Breast epithelium (tissue), 4 donors: Measurements from ENCODE around the gene SSX2IP. TPM values are rescaled to one million over a fixed set of nuclear protein-coding genes. Genes with fewer than 3 reads are reported as not detected.

Experiments used
- DNase-seq, 2 donors: peaks; one replicate each; pipeline ENCODE4 v3.0.0-alpha.2; 2019; ENCODE audit warnings: low spot score in 2 of 2
- H3K27ac ChIP-seq, 2 donors: fragments of 200-600 bp; sonication (generic) in 1 of 2; one replicate each; pipeline ENCODE4 v1.5.1; 2016 to 2019; ENCODE audit warnings: mild to moderate bottlenecking in 1 of 2
- H3K27me3 ChIP-seq, 2 donors: fragments of 200-600 bp; sonication (generic) in 1 of 2; one replicate each; pipeline versions ENCODE4 v1.5.1 to v1.6.0; 2017 to 2019; ENCODE audit warnings: control low read depth in 1 of 2, mild to moderate bottlenecking in 1 of 2
- H3K36me3 ChIP-seq: fragments of 200-600 bp; one replicate; pipeline ENCODE4 v1.5.1; 2019
- H3K4me1 ChIP-seq, 2 donors: fragments of 200-600 bp; sonication (generic); one replicate each; pipeline ENCODE4 v1.5.1; 2016 to 2019; ENCODE audit warnings: control low read depth in 1 of 2
- H3K4me3 ChIP-seq, 3 donors: fragments of 200-600 bp; sonication (generic); 1 replicate in 2 of 3; 2 replicates in 1 of 3; pipeline ENCODE4 v1.5.1; 2016 to 2019; ENCODE audit warnings: mild to moderate bottlenecking in 3 of 3, moderate library complexity in 2 of 3
- H3K9me3 ChIP-seq, 2 donors: fragments of 200-600 bp; sonication (generic) in 1 of 2; one replicate each; pipeline ENCODE4 v1.5.1; 2016 to 2019; ENCODE audit warnings: control low read depth in 1 of 2
- POLR2A ChIP-seq: fragments of 450-650 bp; IDR thresholded peaks from one replicate; pipeline ENCODE4 v1.6.1; 2016; ENCODE audit warnings: antibody characterized with exemption, mild to moderate bottlenecking, moderate library complexity
- POLR2AphosphoS5 ChIP-seq, 3 donors: sonication (generic); formaldehyde crosslinking; IDR thresholded peaks; one replicate each; pipeline ENCODE4 v1.6.1; 2017; ENCODE audit warnings: antibody characterized with exemption in 3 of 3
- intact Hi-C: fragments of 100-400 bp; cut with DNase I; formaldehyde crosslinking; loops from one replicate; pipeline ENCODE4 v1.15.1; 2023; ENCODE audit warnings: low total_unique reads
- total RNA-seq, 3 donors: library from RNA; depleted of rRNA; stranded (reverse); fragments of >200 nt; gene quantifications; one replicate each; pipeline ENCODE4 v1.1.0, GENCODE V29; 2016
- TF ChIP-seq, protein P1 (sequence below), 3 donors: fragments of 450-650 bp; IDR thresholded peaks; one replicate each; pipeline ENCODE4 v1.5.1; 2016 to 2017; ENCODE audit warnings: antibody characterized with exemption in 3 of 3, mild to moderate bottlenecking in 3 of 3, moderate library complexity in 3 of 3

The SSX2IP gene
- total RNA-seq, 3 donors from 2014 or later = 1.1 to 11.0 (median 4.3) TPM

DNA sequence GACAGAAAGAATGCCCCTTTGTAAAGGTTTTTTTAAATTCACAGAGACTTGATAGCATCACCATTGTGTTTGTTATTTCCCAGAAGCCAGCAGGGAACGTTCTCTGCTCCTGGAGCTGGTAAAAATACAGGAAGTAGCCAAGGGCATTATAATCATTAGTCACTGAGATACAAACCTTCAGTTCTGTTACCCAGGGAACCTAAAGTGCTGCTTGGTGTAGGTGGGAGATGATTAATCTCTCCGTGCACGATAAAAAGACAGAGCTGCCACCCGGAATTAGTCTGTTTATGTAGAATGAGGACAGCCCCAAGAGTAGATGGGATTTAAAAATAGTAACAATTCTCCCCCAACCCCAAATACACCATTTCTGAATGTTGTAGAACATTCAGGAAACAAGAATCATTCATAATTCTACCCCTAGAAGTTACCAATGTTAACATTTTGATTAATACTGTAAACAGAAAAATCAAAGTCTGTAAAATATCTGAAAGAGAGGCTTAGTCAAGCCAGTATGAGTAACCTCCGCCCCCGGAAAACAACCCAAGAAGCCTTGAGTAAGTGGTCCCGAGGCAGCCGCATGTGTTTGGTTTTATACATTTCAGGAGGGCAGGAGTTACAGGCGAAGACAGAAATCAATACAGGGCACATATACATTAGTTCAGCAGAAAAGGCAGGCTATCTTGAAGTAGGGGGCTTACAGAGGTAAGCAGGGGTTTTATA, 70.7 kb downstream of the SSX2IP start:
- intact Hi-C loops = no loop called here
- Histone ChIP-seq H3K4me3 (peak overlapping the region in 1 of 3 donors; percentile 6), H3K9me3 (no peaks in the 10 kb centered on the region), H3K27ac (peak overlapping the region in 1 of 2 donors; percentile 44), H3K27me3 (no peaks in the 10 kb centered on the region), H3K36me3 (no peaks in the 10 kb centered on the region), H3K4me1 (no peaks in the 10 kb centered on the region)
- no peak for DNase-seq
- TF ChIP-seq POLR2AphosphoS5 (IDR thresholded peaks at IDR 0.05) (peak in 1 of 3 donors; percentile 12), POLR2A (no peak)

DNA sequence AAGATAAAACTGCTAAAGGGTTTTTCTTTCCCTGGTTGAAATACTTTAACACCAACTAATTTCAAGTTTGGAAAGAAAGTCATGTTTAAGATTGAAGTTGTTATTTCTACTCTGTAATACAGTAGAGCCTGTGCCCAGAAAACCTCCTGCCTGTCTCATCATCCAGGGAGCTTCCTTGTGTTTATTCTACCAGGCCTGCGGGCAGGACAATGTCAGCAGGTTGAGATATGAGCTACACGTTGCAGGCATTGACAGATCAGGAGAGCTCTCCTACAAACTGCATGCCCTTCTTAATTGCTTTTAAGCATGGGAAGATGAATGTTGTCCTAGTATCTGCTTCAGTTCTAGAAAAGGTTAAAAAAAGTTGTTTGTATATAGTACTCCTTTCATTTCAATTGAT, 72.9 kb downstream of the SSX2IP start:
- DNase-seq = no peak
- Histone ChIP-seq H3K27ac (no peak overlapping the region), H3K27me3 (no peaks in the 10 kb centered on the region), H3K36me3 (no peaks in the 10 kb centered on the region), H3K9me3 (peaks cover 5 to 8% of the 10 kb centered on the region in 2 donors), H3K4me1 (no peaks in the 10 kb centered on the region), H3K4me3 (no peak overlapping the region)
- intact Hi-C loops = no loop called here
- TF ChIP-seq POLR2AphosphoS5 (IDR thresholded peaks at IDR 0.05) (no peak), POLR2A (no peak)
- TF ChIP-seq, protein P1, sequence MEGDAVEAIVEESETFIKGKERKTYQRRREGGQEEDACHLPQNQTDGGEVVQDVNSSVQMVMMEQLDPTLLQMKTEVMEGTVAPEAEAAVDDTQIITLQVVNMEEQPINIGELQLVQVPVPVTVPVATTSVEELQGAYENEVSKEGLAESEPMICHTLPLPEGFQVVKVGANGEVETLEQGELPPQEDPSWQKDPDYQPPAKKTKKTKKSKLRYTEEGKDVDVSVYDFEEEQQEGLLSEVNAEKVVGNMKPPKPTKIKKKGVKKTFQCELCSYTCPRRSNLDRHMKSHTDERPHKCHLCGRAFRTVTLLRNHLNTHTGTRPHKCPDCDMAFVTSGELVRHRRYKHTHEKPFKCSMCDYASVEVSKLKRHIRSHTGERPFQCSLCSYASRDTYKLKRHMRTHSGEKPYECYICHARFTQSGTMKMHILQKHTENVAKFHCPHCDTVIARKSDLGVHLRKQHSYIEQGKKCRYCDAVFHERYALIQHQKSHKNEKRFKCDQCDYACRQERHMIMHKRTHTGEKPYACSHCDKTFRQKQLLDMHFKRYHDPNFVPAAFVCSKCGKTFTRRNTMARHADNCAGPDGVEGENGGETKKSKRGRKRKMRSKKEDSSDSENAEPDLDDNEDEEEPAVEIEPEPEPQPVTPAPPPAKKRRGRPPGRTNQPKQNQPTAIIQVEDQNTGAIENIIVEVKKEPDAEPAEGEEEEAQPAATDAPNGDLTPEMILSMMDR (IDR thresholded peaks at IDR 0.05) = no peak

DNA sequence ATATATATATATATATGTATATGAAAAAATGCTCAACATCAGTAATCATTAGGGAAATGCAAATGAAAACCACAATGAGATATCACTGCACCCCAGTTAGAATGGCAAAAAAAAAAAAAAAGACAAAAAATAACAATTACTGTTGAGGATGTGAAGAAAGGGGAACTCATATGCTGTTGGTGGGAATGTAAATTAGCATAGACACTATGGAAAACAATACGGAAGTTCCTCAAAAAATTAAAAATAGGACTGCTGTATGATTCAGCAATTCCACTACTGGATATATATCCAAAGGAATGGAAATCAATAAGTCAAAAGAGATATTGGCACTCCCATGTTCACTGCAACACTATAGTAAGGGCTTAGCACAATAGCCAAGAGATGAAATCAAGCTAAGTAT, 74.5 kb downstream of the SSX2IP start:
- intact Hi-C loops = no loop called here
- no peak overlapping the region for H3K4me3 ChIP-seq
- no peak for DNase-seq
- H3K27ac ChIP-seq = no peak overlapping the region
- H3K27me3 ChIP-seq = no peaks in the 10 kb centered on the region
- H3K9me3 ChIP-seq = peaks cover 5 to 8% of the 10 kb centered on the region in 2 donors
- TF ChIP-seq POLR2A (no peak), POLR2AphosphoS5 (IDR thresholded peaks at IDR 0.05) (no peak)
- TF ChIP-seq, protein P1 (IDR thresholded peaks at IDR 0.05) = no peak
- H3K36me3 ChIP-seq = no peaks in the 10 kb centered on the region
- H3K4me1 ChIP-seq = no peaks in the 10 kb centered on the region

DNA sequence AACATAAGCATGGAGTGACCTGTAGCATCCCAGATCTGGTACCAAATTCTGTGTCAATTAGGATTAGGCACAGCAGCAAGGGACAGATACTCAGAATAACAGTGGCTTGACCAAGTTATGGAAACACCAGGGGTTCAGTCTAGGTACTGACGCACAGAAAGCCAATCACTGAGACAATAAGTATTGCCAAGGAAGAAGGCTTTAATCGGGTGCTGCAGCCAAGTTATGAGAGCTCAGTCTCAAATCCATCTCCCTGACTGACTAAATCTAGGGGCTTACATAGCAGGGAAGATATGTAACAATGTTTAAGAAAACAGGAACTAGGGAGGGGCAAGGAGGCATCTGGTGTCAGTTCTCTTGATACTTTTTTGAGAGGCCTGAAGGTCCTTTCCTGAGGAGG, 76.4 kb downstream of the SSX2IP start:
- DNase-seq = no peak
- Histone ChIP-seq H3K27ac (no peak overlapping the region), H3K4me1 (no peaks in the 10 kb centered on the region), H3K4me3 (no peak overlapping the region), H3K27me3 (no peaks in the 10 kb centered on the region), H3K9me3 (peaks cover 5 to 8% of the 10 kb centered on the region in 2 donors), H3K36me3 (no peaks in the 10 kb centered on the region)
- no peak for TF ChIP-seq POLR2A
- TF ChIP-seq, protein P1 (IDR thresholded peaks at IDR 0.05) = no peak
- TF ChIP-seq POLR2AphosphoS5 (IDR thresholded peaks at IDR 0.05) = no peak
- intact Hi-C loops = no loop called here

DNA sequence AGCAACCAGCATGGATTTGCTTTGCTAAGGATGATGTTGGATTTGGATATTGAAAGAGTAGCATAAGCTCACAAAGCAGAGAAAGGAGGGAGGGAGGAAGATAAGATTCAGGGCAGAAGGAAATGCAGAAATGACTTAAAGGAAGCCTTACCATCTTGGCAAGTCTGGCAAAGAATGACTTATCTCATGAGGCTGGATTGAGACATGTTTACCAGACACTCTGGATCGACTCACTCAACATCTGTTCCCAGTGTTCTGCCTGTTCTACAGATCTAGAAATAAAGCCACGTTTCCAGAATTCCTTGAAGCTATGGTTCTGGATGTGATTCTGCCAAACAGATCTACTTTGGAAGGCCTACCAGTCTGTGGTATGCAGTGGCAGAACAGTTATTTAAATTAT, 77.2 kb downstream of the SSX2IP start:
- Histone ChIP-seq H3K36me3 (no peaks in the 10 kb centered on the region), H3K4me3 (no peak overlapping the region), H3K9me3 (peaks cover 5 to 8% of the 10 kb centered on the region in 2 donors), H3K27ac (no peak overlapping the region), H3K27me3 (no peaks in the 10 kb centered on the region), H3K4me1 (no peaks in the 10 kb centered on the region)
- intact Hi-C loops = no loop called here
- no peak for DNase-seq
- TF ChIP-seq POLR2A (no peak), POLR2AphosphoS5 (IDR thresholded peaks at IDR 0.05) (no peak)
- TF ChIP-seq, protein P1 (IDR thresholded peaks at IDR 0.05) = no peak
